ENCODE results near the gene ADARB2. TPM values are rescaled to one million over a fixed set of nuclear protein-coding genes. Genes with fewer than 3 reads are reported as not detected.

Gene ADARB2
- total and polyA plus RNA-seq, 7 experiments from 2014 or later: 0.05 to 13.6 (median 6.3) TPM; not detected in 3

DNA sequence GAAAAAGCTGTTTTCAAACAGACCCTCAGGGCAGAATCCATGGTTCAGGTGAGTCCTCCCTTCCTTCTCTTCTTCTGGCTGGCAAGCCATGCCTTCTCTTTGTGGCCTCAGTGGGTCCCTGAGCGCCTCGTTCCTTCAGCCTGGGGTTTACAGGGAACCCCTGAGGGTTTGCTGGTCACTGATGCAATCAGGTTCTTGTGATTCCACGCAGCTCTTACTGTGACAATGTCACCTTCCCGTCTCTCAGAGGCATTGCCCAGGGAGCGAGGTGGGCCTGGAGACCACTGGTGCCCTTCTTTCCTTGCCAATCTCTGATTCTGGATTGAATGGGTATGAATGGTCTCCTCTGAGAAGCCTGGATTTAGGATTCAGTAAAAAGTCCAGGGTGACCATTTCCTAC lies 132.2 kb downstream of the ADARB2 start:
- Histone ChIP-seq H3K4me3 (ENCODE audit: low read length) (no peak overlapping the region), H3K36me3 (ENCODE audit: control insufficient read depth in 2 of 3, insufficient read depth in 3 of 3, low read length in 3 of 3) (no peaks in the 10 kb centered on the region), H3K4me1 (ENCODE audit: control insufficient read depth in 2 of 2, insufficient read depth in 2 of 2, low read length in 2 of 2) (no peaks in the 10 kb centered on the region), H3K9me3 (ENCODE audit: control insufficient read depth in 2 of 3, low read length in 3 of 3) (no peaks in the 10 kb centered on the region), H3K27ac (ENCODE audit: low read depth, low read length) (no peak overlapping the region), H3K27me3 (ENCODE audit: control insufficient read depth in 2 of 2, insufficient read depth in 2 of 2, low read length in 2 of 2) (peaks cover 0 to 3% of the 10 kb centered on the region in 2 donors)
- POLR2A ChIA-PET: no interaction called here
- DNase-seq (no peak), ATAC-seq (no peak)
- H3K4me3 Mint-ChIP-seq: no peak overlapping the region
- H3K4me1 Mint-ChIP-seq: peaks cover 0 to 14% (median 4%) of the 10 kb centered on the region in 7 donors
- peaks cover 21 to 46% (median 34%) of the 10 kb centered on the region in 5 donors for H3K27me3 Mint-ChIP-seq
- intact Hi-C loops (cut with micrococcal nuclease): no loop called here
- no peaks in the 10 kb centered on the region for H3K36me3 Mint-ChIP-seq
- no peaks in the 10 kb centered on the region for H3K9me3 Mint-ChIP-seq
- H3K27ac Mint-ChIP-seq: peak overlapping the region in 1 of 9 donors; percentile 14
- CTCF ChIA-PET: no interaction called here

DNA sequence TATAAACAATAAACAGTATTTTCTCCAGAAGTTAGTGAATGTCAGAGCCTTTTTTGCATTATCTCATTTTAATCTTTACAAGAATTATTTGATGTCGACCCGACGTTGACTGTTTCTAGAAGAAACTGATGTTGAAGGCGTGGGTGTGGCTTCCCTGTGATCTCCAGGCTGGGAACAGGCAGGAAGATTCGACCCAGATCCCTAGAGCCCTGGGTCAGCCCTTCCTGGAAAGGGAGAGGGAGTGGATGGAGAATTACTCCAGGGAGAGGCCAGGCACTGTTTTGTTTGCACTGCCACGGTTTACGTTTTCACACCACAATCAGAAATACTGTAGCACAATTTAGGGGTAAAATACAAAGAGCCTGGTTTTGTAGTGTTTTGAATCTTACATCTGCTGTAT lies 133.1 kb downstream of the ADARB2 start:
- H3K27ac ChIP-seq (ENCODE audit: low read depth, low read length): no peak overlapping the region
- H3K9me3 Mint-ChIP-seq: no peaks in the 10 kb centered on the region
- no peak overlapping the region for H3K27ac Mint-ChIP-seq

DNA sequence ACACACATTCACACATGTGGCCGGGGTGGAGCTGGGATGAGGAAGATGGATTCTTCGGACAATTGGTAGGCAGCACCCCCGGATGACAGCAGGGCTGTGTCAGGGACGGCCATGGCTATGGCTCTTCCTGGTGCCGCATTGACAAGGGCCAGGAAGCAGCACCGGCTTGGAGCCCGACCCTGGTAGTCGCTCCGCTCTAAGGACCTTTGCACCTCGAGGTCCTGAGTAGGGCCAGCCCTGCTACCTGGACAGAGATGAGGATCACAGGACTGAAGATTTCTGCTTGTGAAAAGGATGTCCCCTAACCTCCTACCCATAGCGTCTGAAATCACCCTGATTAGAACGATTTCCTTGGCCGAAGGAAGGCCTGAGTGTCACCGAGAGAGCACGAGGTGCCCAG lies 134.1 kb downstream of the ADARB2 start:
- Mint-ChIP-seq H3K36me3 (no peaks in the 10 kb centered on the region), H3K27ac (no peak overlapping the region), H3K4me3 (no peak overlapping the region), H3K9me3 (no peaks in the 10 kb centered on the region), H3K27me3 (peaks cover 9 to 26% (median 17%) of the 10 kb centered on the region in 5 donors), H3K4me1 (peaks cover 0 to 6% (median 0%) of the 10 kb centered on the region in 7 donors)
- intact Hi-C loops (cut with micrococcal nuclease): no loop called here
- no peak for ATAC-seq
- CTCF ChIA-PET: no interaction called here
- DNase-seq: no peak
- Histone ChIP-seq H3K36me3 (ENCODE audit: control insufficient read depth in 2 of 3, insufficient read depth in 3 of 3, low read length in 3 of 3) (no peaks in the 10 kb centered on the region), H3K27ac (ENCODE audit: low read depth, low read length) (no peak overlapping the region), H3K9me3 (ENCODE audit: control insufficient read depth in 2 of 3, low read length in 3 of 3) (no peaks in the 10 kb centered on the region), H3K4me1 (ENCODE audit: control insufficient read depth in 2 of 2, insufficient read depth in 2 of 2, low read length in 2 of 2) (no peaks in the 10 kb centered on the region), H3K4me3 (ENCODE audit: low read length) (no peak overlapping the region), H3K27me3 (ENCODE audit: control insufficient read depth in 2 of 2, insufficient read depth in 2 of 2, low read length in 2 of 2) (no peaks in the 10 kb centered on the region)
- POLR2A ChIA-PET: no interaction called here

More for the DNA sequence above, 133.1 kb downstream of the ADARB2 start:
- Mint-ChIP-seq H3K4me3 (no peak overlapping the region), H3K36me3 (no peaks in the 10 kb centered on the region), H3K27me3 (peaks cover 19 to 37% (median 26%) of the 10 kb centered on the region in 5 donors), H3K4me1 (peaks cover 0 to 14% (median 4%) of the 10 kb centered on the region in 7 donors)
- Histone ChIP-seq H3K4me3 (ENCODE audit: low read length) (no peak overlapping the region), H3K9me3 (ENCODE audit: control insufficient read depth in 2 of 3, low read length in 3 of 3) (no peaks in the 10 kb centered on the region), H3K27me3 (ENCODE audit: control insufficient read depth in 2 of 2, insufficient read depth in 2 of 2, low read length in 2 of 2) (peaks cover 0 to 1% of the 10 kb centered on the region in 2 donors), H3K4me1 (ENCODE audit: control insufficient read depth in 2 of 2, insufficient read depth in 2 of 2, low read length in 2 of 2) (no peaks in the 10 kb centered on the region), H3K36me3 (ENCODE audit: control insufficient read depth in 2 of 3, insufficient read depth in 3 of 3, low read length in 3 of 3) (no peaks in the 10 kb centered on the region)
- intact Hi-C loops (cut with micrococcal nuclease): no loop called here
- CTCF ChIA-PET: no interaction called here
- POLR2A ChIA-PET: no interaction called here
- ATAC-seq (no peak), DNase-seq (no peak)

DNA sequence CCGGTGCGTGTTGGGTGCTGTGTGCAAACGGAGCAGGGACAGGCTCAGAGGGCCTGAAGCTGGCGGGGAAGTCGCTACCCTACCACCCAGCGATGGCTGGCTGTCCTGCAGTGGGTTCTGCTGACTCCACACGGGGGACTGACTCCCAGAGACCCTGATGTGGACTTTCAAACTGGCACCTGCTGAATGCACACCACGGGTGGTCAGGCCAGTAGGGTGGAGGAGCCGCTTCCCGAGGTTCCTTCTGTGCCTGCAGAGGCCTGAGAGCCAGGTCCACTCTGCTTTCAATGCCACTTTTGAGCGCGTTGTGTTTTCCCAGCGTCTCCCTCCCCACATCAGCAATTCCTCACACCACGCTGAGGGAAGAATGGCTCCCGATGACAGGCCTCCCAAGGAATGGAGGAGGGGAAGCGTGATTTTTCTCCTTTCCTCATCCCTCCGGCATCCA lies 135.3 kb downstream of the ADARB2 start:
- H3K4me3 Mint-ChIP-seq: no peak overlapping the region
- ChIA-PET POLR2A (no interaction called here), CTCF (no interaction called here)
- DNase-seq (no peak), ATAC-seq (no peak)
- no peaks in the 10 kb centered on the region for H3K4me1 Mint-ChIP-seq
- no peaks in the 10 kb centered on the region for H3K9me3 ChIP-seq (ENCODE audit: control insufficient read depth in 2 of 3, low read length in 3 of 3)
- no peaks in the 10 kb centered on the region for H3K36me3 ChIP-seq (ENCODE audit: control insufficient read depth in 2 of 3, insufficient read depth in 3 of 3, low read length in 3 of 3)
- H3K9me3 Mint-ChIP-seq: peaks cover 0 to 3% (median 0%) of the 10 kb centered on the region in 11 donors
- H3K27ac Mint-ChIP-seq: no peak overlapping the region
- H3K27me3 ChIP-seq (ENCODE audit: control insufficient read depth in 2 of 2, insufficient read depth in 2 of 2, low read length in 2 of 2): no peaks in the 10 kb centered on the region
- no peaks in the 10 kb centered on the region for H3K36me3 Mint-ChIP-seq
- no peak overlapping the region for H3K27ac ChIP-seq (ENCODE audit: low read depth, low read length)
- intact Hi-C loops (cut with micrococcal nuclease): no loop called here
- no peaks in the 10 kb centered on the region for H3K4me1 ChIP-seq (ENCODE audit: control insufficient read depth in 2 of 2, insufficient read depth in 2 of 2, low read length in 2 of 2)
- peaks cover 3 to 21% (median 8%) of the 10 kb centered on the region in 5 donors for H3K27me3 Mint-ChIP-seq
- no peak overlapping the region for H3K4me3 ChIP-seq (ENCODE audit: low read length)

DNA sequence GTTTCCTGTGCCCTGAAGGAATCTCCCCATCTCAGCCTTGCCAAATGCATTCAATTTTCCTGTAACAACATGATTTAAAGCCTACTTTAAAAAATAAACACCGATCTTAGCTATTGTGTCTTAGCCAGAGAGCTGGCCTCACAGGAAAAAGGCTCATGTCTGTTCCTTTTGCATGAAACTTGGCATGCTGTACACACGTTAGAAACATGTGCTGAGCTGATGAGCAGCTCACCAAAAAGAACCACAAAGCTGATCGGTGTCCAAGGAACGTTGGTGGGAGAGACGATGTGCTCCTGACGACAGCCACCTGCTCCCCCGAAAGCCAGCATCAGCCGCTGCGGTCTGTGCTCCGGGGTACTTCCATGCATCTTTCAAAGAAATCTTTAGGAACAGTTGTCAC lies 135.9 kb downstream of the ADARB2 start:
- Histone ChIP-seq H3K9me3 (ENCODE audit: control insufficient read depth in 2 of 3, low read length in 3 of 3) (no peaks in the 10 kb centered on the region), H3K27ac (ENCODE audit: low read depth, low read length) (no peak overlapping the region), H3K27me3 (ENCODE audit: control insufficient read depth in 2 of 2, insufficient read depth in 2 of 2, low read length in 2 of 2) (no peaks in the 10 kb centered on the region), H3K4me3 (ENCODE audit: low read length) (no peak overlapping the region), H3K4me1 (ENCODE audit: control insufficient read depth in 2 of 2, insufficient read depth in 2 of 2, low read length in 2 of 2) (no peaks in the 10 kb centered on the region), H3K36me3 (ENCODE audit: control insufficient read depth in 2 of 3, insufficient read depth in 3 of 3, low read length in 3 of 3) (no peaks in the 10 kb centered on the region)
- intact Hi-C loops (cut with micrococcal nuclease): no loop called here
- H3K36me3 Mint-ChIP-seq: no peaks in the 10 kb centered on the region
- ATAC-seq (no peak), DNase-seq (no peak)
- ChIA-PET CTCF (no interaction called here), POLR2A (interaction anchor here (0.6 kb wide), 1 partner anchor 21 kb away, joined by 3 read pairs; no protein-coding TSS in a partner anchor)
- H3K4me3 Mint-ChIP-seq: no peak overlapping the region
- no peaks in the 10 kb centered on the region for H3K4me1 Mint-ChIP-seq
- no peak overlapping the region for H3K27ac Mint-ChIP-seq
- H3K9me3 Mint-ChIP-seq: peaks cover 0 to 3% (median 0%) of the 10 kb centered on the region in 11 donors
- peaks cover 3 to 23% (median 6%) of the 10 kb centered on the region in 5 donors for H3K27me3 Mint-ChIP-seq

DNA sequence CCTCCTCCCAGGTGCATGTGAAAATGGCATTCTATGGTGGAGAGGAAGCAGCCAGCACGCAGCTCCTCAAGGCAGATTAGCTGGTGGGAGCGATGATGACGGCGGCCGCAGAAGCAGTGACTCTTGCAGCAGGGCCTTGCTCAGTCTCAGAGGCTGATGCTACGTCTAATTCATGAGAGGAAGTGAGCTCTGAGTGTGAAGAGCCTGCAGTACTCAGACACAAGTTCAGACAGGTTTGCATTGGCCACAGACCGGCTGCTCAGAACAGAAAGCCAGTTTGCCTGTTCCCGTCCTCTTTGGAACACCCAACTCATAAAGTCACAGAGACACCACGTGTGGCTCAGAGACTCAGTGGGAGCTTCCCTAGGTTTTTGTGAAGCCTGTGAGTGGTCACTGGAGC lies 136.5 kb downstream of the ADARB2 start:
- ATAC-seq: no peak
- CTCF ChIA-PET: no interaction called here

DNA sequence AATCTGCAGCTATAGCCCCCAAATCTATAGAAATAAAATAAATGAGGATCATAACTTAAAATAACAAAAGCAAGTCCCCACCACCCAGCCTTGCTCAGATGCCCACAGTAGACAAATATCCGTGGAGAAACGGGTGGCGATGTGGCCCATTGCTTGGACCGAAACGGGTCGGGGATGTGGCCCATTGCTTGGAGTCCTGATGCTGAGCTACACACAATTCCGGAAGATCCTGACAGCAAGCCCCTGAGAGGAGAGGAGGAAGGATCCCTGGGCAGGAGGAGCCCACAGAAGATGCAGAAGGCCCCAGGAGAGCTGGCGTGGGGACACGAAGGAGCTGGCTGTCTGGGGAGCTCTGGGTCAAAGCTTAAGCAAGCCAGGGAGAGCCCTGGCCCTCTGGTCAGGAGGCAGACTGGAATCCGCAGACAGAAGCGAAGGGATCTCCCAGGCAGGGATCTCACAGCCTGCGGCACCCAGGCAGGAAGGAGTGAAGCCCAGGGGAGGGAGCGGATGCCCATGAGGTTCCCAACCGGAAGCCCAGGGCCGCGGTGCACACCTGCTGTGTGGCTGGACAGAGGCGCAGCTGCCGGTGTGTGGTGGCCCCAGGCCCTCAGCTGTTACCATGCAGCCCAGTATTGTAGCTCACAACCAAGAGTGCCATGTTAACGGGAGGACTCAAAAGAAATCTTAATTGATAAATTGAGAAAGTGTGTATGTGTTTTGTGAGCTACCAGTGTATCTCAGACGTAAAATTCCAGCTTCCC lies 138.8 kb downstream of the ADARB2 start:
- intact Hi-C loops (cut with micrococcal nuclease): no loop called here
- no peaks in the 10 kb centered on the region for H3K9me3 ChIP-seq (ENCODE audit: control insufficient read depth in 2 of 3, low read length in 3 of 3)

More for the DNA sequence above, 136.5 kb downstream of the ADARB2 start:
- intact Hi-C loops (cut with micrococcal nuclease): no loop called here
- Mint-ChIP-seq H3K4me3 (no peak overlapping the region), H3K27ac (no peak overlapping the region), H3K36me3 (no peaks in the 10 kb centered on the region), H3K9me3 (peaks cover 0 to 3% (median 0%) of the 10 kb centered on the region in 11 donors), H3K27me3 (peaks cover 0 to 24% (median 7%) of the 10 kb centered on the region in 5 donors), H3K4me1 (no peaks in the 10 kb centered on the region)
- no peaks in the 10 kb centered on the region for H3K27me3 ChIP-seq (ENCODE audit: control insufficient read depth in 2 of 2, insufficient read depth in 2 of 2, low read length in 2 of 2)
- H3K4me3 ChIP-seq (ENCODE audit: low read length): no peak overlapping the region
- no peaks in the 10 kb centered on the region for H3K4me1 ChIP-seq (ENCODE audit: control insufficient read depth in 2 of 2, insufficient read depth in 2 of 2, low read length in 2 of 2)
- H3K27ac ChIP-seq (ENCODE audit: low read depth, low read length): no peak overlapping the region
- H3K36me3 ChIP-seq (ENCODE audit: control insufficient read depth in 2 of 3, insufficient read depth in 3 of 3, low read length in 3 of 3): no peaks in the 10 kb centered on the region
- POLR2A ChIA-PET: interaction anchor here (0.6 kb wide), 1 partner anchor 21 kb away, joined by 3 read pairs; no protein-coding TSS in a partner anchor
- H3K9me3 ChIP-seq (ENCODE audit: control insufficient read depth in 2 of 3, low read length in 3 of 3): no peaks in the 10 kb centered on the region
- DNase-seq: no peak

More for the DNA sequence above, 138.8 kb downstream of the ADARB2 start:
- Mint-ChIP-seq H3K4me3 (no peak overlapping the region), H3K4me1 (no peaks in the 10 kb centered on the region), H3K36me3 (no peaks in the 10 kb centered on the region), H3K27me3 (peaks cover 0 to 17% (median 7%) of the 10 kb centered on the region in 5 donors), H3K9me3 (peaks cover 0 to 3% (median 0%) of the 10 kb centered on the region in 11 donors), H3K27ac (no peak overlapping the region)
- DNase-seq (no peak), ATAC-seq (no peak)
- no peaks in the 10 kb centered on the region for H3K4me1 ChIP-seq (ENCODE audit: control insufficient read depth in 2 of 2, insufficient read depth in 2 of 2, low read length in 2 of 2)
- no peak overlapping the region for H3K4me3 ChIP-seq (ENCODE audit: low read length)
- ChIA-PET CTCF (no interaction called here), POLR2A (no interaction called here)
- H3K36me3 ChIP-seq (ENCODE audit: control insufficient read depth in 2 of 3, insufficient read depth in 3 of 3, low read length in 3 of 3): no peaks in the 10 kb centered on the region
- no peak overlapping the region for H3K27ac ChIP-seq (ENCODE audit: low read depth, low read length)
- no peaks in the 10 kb centered on the region for H3K27me3 ChIP-seq (ENCODE audit: control insufficient read depth in 2 of 2, insufficient read depth in 2 of 2, low read length in 2 of 2)

Data from naive thymus-derived CD4-positive, alpha-beta T cell (primary cell).